Measurements from ENCODE around the gene OLFML2A.
A peak's percentile ranks its signal among the peaks of the same experiment; 100 is the strongest.
"Not testable (repeated sequence)": the region's sequence is repeated elsewhere in the genome, so short reads cannot be mapped to it uniquely, and the experiment has no call there.

OLFML2A gene

DNA sequence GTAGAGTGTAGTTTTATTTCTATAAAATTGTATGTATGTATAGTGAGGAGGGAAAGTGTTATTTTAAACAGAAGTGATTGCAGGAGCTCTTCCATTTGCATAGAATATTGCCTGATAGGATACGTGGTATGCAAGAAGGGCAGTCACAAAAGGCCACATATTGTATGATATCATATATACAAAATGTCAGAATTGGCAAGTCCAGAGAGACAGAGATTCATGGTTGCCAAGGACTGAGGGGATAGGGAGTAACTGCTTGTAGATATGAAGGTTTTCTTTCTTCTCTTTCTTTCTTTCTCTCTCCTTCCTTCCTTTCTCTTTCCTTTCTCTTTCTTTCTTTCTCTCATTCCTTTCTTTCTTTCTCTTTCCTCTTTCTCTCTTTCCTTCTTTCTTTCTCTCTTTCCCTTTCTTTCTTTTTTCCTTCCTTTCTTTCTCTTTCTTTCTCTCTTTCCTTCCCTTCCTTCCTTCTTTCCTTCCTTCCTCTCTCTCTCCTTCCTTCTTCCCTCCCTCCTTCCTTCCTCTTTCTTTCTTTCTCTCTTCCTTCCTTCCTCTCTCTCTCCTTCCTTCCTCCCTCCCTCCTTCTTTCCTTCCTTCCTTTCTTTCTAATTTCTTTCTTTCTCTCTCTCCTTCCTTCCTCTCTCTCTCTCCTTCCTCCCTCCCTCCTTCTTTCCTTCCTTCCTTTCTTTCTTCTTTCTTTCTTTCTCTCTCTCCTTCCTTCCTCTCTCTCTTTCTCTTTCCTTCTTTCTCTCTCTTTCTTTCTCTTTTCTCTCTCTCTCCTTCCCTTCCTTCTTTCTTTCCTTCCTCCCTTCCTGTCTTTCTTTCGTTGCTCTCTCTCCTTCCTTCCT is 51.8 kb downstream of the OLFML2A start:
- H3K4me3 ChIP-seq (replicated peaks in 1 of 2; ENCODE audit: low read depth in 2 of 2, low read length in 2 of 2), result no peak overlapping the region
- TF ChIP-seq, protein P1, sequence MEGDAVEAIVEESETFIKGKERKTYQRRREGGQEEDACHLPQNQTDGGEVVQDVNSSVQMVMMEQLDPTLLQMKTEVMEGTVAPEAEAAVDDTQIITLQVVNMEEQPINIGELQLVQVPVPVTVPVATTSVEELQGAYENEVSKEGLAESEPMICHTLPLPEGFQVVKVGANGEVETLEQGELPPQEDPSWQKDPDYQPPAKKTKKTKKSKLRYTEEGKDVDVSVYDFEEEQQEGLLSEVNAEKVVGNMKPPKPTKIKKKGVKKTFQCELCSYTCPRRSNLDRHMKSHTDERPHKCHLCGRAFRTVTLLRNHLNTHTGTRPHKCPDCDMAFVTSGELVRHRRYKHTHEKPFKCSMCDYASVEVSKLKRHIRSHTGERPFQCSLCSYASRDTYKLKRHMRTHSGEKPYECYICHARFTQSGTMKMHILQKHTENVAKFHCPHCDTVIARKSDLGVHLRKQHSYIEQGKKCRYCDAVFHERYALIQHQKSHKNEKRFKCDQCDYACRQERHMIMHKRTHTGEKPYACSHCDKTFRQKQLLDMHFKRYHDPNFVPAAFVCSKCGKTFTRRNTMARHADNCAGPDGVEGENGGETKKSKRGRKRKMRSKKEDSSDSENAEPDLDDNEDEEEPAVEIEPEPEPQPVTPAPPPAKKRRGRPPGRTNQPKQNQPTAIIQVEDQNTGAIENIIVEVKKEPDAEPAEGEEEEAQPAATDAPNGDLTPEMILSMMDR (IDR thresholded peaks at IDR 0.05; ENCODE audit: low read depth, low read length), result no peak
- DNase-seq (ENCODE audit: low read depth in 2 of 2), result no peak

DNA sequence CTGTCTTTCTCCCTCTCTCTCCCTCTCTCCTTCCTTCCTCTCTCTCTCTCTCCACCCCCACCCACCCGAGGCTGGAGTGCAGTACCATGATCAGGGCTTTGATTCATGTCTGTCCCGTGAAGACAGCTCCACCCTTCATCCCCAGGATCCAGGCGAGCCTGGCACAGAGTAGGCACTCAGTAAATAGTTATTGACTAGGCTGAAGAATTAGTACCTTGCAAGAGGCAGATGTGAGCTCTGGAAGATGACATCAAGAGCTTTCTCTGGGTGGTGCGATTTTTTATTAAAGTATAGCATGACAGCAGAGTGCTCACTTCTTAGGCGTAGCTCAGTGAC is 52.4 kb downstream of the OLFML2A start:
- no peak overlapping the region for H3K4me3 ChIP-seq (replicated peaks in 1 of 2; ENCODE audit: low read depth in 2 of 2, low read length in 2 of 2)
- TF ChIP-seq, protein P1 (IDR thresholded peaks at IDR 0.05; ENCODE audit: low read depth, low read length), result no peak
- DNase-seq (ENCODE audit: low read depth in 2 of 2), result no peak

DNA sequence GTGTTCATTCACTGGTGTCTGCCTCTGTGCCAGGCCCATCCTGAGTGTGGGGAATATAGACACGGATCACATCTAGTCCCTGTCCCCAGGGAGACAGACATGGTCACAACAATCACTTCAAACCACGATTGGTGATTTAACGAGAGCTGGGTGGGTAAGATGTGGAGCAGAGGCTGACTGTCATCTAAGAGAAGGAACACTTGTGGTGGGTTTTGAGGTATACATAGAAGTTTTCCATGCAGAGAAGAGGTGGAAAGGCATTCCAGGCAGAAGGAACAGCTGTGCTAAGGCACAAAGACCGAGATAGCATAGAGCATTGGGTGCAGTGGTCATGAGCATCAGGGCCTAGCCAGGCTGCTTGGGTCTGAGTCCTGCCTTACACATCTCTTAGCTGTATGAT is 53.7 kb downstream of the OLFML2A start:
- TF ChIP-seq, protein P1 (IDR thresholded peaks at IDR 0.05; ENCODE audit: low read depth, low read length), result no peak
- no peak for DNase-seq (ENCODE audit: low read depth in 2 of 2)
- H3K4me3 ChIP-seq (replicated peaks in 1 of 2; ENCODE audit: low read depth in 2 of 2, low read length in 2 of 2), result no peak overlapping the region

GRCh38 chr9:124831642-124832364 is 54.9 kb downstream of the OLFML2A start:
- peak in 1 of 2 donors; percentile 28 for DNase-seq (ENCODE audit: low read depth in 2 of 2)
- H3K4me3 ChIP-seq (replicated peaks in 1 of 2; ENCODE audit: low read depth in 2 of 2, low read length in 2 of 2), result no peak overlapping the region
- TF ChIP-seq, protein P1 (IDR thresholded peaks at IDR 0.05; ENCODE audit: low read depth, low read length), result no peak

DNA sequence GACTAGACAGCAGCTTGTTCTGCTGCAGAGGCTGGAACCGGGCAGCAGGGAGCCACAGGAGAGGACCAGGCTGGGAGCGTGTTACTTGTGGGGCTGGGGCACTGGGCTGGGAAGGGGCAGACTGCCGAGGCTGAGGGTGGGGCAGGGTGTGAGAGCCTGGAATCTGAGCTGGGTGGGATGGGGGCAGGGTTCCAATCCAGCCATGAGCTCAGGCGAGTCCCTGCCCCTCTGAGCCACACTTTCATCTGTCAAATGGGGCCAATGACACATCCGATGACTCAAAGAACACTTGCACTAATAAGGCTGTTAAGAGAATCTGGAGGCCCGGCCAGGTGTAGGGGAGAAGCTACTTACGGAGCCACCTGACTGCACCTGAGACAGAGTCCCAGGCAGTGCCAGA is 57.7 kb downstream of the OLFML2A start:
- H3K4me3 ChIP-seq (replicated peaks in 1 of 2; ENCODE audit: low read depth in 2 of 2, low read length in 2 of 2), result no peak overlapping the region
- DNase-seq (ENCODE audit: low read depth in 2 of 2), result peak; percentile 39 to 68
- TF ChIP-seq, protein P1 (IDR thresholded peaks at IDR 0.05; ENCODE audit: low read depth, low read length), result no peak

GRCh38 chr9:124835026-124835557 is 58.2 kb downstream of the OLFML2A start:
- no peak overlapping the region for H3K4me3 ChIP-seq (replicated peaks in 1 of 2; ENCODE audit: low read depth in 2 of 2, low read length in 2 of 2)
- TF ChIP-seq, protein P1 (IDR thresholded peaks at IDR 0.05; ENCODE audit: low read depth, low read length), result no peak
- peak; percentile 90 to 91 for DNase-seq (ENCODE audit: low read depth in 2 of 2)

- not testable (repeated sequence) for H3K4me3 ChIP-seq (replicated peaks in 1 of 2; ENCODE audit: low read depth in 2 of 2, low read length in 2 of 2); DNase-seq (ENCODE audit: low read depth in 2 of 2)
These were observed 61.2 kb downstream of the OLFML2A start for GRCh38 chr9:124838132-124838531.

DNA sequence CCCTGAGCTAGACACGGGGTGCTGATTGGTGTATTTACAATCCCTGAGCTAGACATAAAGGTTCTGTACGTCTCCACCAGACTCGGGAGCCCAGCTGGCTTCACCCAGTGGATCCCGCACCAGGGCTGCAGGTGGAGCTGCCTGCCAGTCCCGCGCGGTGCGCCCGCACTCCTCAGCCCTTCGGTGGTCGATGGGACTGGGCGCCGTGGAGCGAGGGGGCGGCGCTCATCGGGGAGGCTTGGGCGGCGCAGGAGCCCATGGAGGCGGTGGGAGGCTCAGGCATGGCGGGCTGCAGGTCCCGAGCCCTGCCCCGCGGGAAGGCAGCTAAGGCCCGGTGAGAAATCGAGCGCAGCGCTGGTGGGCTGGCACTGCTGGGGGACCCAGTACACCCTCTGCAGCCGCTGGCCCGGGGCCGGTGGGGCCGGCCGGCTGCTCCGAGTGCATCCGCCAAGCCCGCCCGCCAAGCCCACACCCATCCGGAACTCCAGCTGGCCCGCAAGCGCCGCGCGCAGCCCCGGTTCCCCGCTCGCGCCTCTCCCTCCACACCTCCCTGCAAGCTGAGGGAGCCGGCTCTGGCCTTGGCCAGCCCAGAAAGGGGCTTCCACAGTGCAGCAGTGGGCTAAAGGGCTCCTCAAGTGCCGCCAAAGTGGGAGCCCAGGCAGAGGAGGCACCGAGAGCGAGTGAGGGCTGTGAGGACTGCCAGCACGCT is 61.8 kb downstream of the OLFML2A start:
- not testable (repeated sequence) for DNase-seq (ENCODE audit: low read depth in 2 of 2)

More for the DNA sequence above, 61.8 kb downstream of the OLFML2A start:
- H3K4me3 ChIP-seq (replicated peaks in 1 of 2; ENCODE audit: low read depth in 2 of 2, low read length in 2 of 2), result not testable (repeated sequence)

Data from cardiac fibroblast (primary cell).